NCI-H128 (cell line): ENCODE measurements around the gene ITGA3.
"Not testable (repeated sequence)": the region's sequence is repeated elsewhere in the genome, so short reads cannot be mapped to it uniquely, and the experiment has no call there.

Source experiments
- DNase-seq: peaks from one replicate; lab custom pipeline; 2025; ENCODE audit not compliant: unreplicated experiment; lab: John Stamatoyannopoulos, UW

The ITGA3 gene

GRCh38 chr17:50051082-50051576 lies 4.8 kb upstream of the ITGA3 start:
- DNase-seq = no peak

- no peak for DNase-seq
Measured at GRCh38 chr17:50051606-50052005, 4.3 kb upstream of the ITGA3 start.

- DNase-seq = no peak
Measured at GRCh38 chr17:50052241-50052796, 3.6 kb upstream of the ITGA3 start.

- no peak for DNase-seq
Measured at GRCh38 chr17:50052822-50053653, 2.9 kb upstream of the ITGA3 start.

GRCh38 chr17:50053654-50053960 lies 2.3 kb upstream of the ITGA3 start:
- no peak for DNase-seq

- DNase-seq = no peak
Measured at GRCh38 chr17:50055055-50055425, 870 bp upstream of the ITGA3 start.

- DNase-seq = peak; percentile 51
Measured at GRCh38 chr17:50056217-50056960, 479 bp downstream of the ITGA3 start.

- no peak for DNase-seq
Measured at GRCh38 chr17:50056961-50057330, 1.0 kb downstream of the ITGA3 start.

- DNase-seq = no peak
Measured at GRCh38 chr17:50057521-50057991, 1.6 kb downstream of the ITGA3 start.

- no peak for DNase-seq
Measured at GRCh38 chr17:50058296-50058953, 2.5 kb downstream of the ITGA3 start.

GRCh38 chr17:50059256-50059655 lies 3.3 kb downstream of the ITGA3 start:
- DNase-seq = no peak

- no peak for DNase-seq
Measured at GRCh38 chr17:50059759-50060273, 3.9 kb downstream of the ITGA3 start.

- no peak for DNase-seq
Measured at GRCh38 chr17:50060951-50061712, 5.2 kb downstream of the ITGA3 start.

GRCh38 chr17:50061713-50062045 lies 5.8 kb downstream of the ITGA3 start:
- not testable (repeated sequence) for DNase-seq

- DNase-seq = no peak
Measured at GRCh38 chr17:50062293-50063243, 6.7 kb downstream of the ITGA3 start.

GRCh38 chr17:50063561-50064252 lies 7.8 kb downstream of the ITGA3 start:
- DNase-seq = no peak

- no peak for DNase-seq
Measured at GRCh38 chr17:50064253-50065001, 8.5 kb downstream of the ITGA3 start.

- no peak for DNase-seq
Measured at GRCh38 chr17:50065056-50065455, 9.1 kb downstream of the ITGA3 start.
